HFFc6 (cell line): ENCODE measurements around the gene THSD7A. TPM values are rescaled to one million over a fixed set of nuclear protein-coding genes. Genes with fewer than 3 reads are reported as not detected.

Source experiments
- DNase-seq: peaks from one replicate; pipeline ENCODE4 v3.0.0-alpha.2; 2018
- H3K27ac Mint-ChIP-seq: 2 replicates; pipeline ENCODE4 v1.8.0; 2020; ENCODE audit warnings: mild to moderate bottlenecking, mixed read lengths
- H3K27me3 Mint-ChIP-seq: 2 replicates; pipeline ENCODE4 v1.8.0; 2021; ENCODE audit warnings: mild to moderate bottlenecking, moderate library complexity, mixed read lengths; ENCODE audit not compliant: insufficient read depth
- H3K36me3 Mint-ChIP-seq: 2 replicates; pipeline ENCODE4 v1.8.0; 2021; ENCODE audit warnings: low read depth, mixed read lengths
- H3K4me1 Mint-ChIP-seq: 2 replicates; pipeline ENCODE4 v1.8.0; 2020; ENCODE audit warnings: low read depth, mixed read lengths
- H3K4me3 Mint-ChIP-seq: 2 replicates; pipeline ENCODE4 v1.8.0; 2020; ENCODE audit warnings: mild to moderate bottlenecking, moderate library complexity, mixed read lengths
- H3K9me3 Mint-ChIP-seq: 2 replicates; pipeline ENCODE4 v1.8.0; 2020; ENCODE audit warnings: mild to moderate bottlenecking, mixed read lengths
- total RNA-seq, 6 experiments: library from RNA; stranded (reverse); fragmentation: NEBNext Ultra II Directional; extraction: Animal tissue kit (Norgen Biotek cat#: 25700); gene quantifications; 2 replicates in 1 of 6; 3 replicates in 5 of 6; pipeline ENCODE4 v1.2.3, GENCODE V29; 2021
- TF ChIP-seq, protein P1 (sequence below): fragments of 200-600 bp; sonication (generic); IDR thresholded peaks from 2 replicates; pipeline ENCODE4 v1.5.0; 2021; ENCODE audit warnings: antibody characterized with exemption, mild to moderate bottlenecking

The THSD7A gene
- total RNA-seq, 6 experiments from 2014 or later = not detected

DNA sequence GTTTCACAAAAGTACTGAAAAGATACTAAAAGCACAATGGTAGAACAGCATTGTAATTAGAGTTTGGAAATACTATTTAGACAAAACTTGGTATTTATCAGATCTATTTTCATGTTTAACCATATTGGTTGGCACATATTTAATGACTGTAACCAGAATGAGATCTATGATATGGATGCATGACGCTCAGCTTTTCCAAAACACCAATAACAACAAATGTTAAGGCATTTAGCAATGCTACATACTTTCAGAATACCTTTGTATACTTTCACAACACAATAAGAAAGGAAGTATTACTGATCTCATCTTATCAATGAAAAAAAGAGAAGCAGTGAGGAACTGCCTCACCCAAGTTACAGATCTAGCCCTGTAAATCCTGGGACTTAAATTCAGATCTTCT lies 74.8 kb downstream of the THSD7A start:
- DNase-seq = no peak
- Mint-ChIP-seq H3K4me3 (no peak overlapping the region), H3K27ac (no peak overlapping the region), H3K27me3 (no peaks in the 10 kb centered on the region), H3K4me1 (no peaks in the 10 kb centered on the region), H3K9me3 (peaks cover 26% of the 10 kb centered on the region), H3K36me3 (no peaks in the 10 kb centered on the region)
- TF ChIP-seq, protein P1, sequence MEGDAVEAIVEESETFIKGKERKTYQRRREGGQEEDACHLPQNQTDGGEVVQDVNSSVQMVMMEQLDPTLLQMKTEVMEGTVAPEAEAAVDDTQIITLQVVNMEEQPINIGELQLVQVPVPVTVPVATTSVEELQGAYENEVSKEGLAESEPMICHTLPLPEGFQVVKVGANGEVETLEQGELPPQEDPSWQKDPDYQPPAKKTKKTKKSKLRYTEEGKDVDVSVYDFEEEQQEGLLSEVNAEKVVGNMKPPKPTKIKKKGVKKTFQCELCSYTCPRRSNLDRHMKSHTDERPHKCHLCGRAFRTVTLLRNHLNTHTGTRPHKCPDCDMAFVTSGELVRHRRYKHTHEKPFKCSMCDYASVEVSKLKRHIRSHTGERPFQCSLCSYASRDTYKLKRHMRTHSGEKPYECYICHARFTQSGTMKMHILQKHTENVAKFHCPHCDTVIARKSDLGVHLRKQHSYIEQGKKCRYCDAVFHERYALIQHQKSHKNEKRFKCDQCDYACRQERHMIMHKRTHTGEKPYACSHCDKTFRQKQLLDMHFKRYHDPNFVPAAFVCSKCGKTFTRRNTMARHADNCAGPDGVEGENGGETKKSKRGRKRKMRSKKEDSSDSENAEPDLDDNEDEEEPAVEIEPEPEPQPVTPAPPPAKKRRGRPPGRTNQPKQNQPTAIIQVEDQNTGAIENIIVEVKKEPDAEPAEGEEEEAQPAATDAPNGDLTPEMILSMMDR = no peak

DNA sequence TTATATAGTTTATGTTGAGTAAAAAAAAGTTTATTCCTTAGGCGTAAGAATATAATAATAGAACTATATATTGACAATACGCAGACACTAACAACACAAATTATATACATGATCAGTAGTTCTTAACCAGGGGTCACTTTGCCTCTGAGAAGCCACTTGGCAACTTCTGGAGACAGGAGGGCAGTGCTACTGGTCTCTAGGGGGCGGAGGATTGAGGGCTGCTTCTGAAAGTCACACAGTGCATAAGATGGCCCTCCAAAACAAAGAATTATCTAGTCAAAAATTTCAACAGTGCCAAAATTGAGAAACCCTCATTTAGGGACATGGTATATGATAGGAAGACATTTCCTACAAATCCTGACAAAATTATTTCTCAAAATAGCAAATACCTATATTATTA lies 77.1 kb downstream of the THSD7A start:
- DNase-seq = no peak
- Mint-ChIP-seq H3K9me3 (peaks cover 30% of the 10 kb centered on the region), H3K4me3 (no peak overlapping the region), H3K4me1 (no peaks in the 10 kb centered on the region), H3K27me3 (no peaks in the 10 kb centered on the region), H3K27ac (no peak overlapping the region), H3K36me3 (no peaks in the 10 kb centered on the region)
- TF ChIP-seq, protein P1 = no peak

DNA sequence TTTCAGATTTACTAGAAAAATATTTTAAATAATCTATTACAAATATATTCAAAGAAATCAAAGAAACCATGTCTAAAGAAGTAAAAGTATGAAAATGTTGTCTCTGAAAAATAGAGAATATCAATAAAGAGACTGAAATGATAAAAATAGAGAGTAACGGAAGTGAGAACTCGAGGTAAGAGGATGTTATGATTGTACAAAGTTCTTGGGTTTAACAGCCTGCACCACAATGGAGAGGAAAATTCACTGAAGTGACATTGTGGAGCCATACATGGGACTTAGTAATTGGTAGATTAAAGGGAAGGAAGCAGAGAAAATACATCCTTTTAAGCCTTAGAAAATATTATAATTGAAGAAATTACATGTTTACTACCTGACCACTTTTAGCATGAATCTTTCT lies 77.9 kb downstream of the THSD7A start:
- no peak for DNase-seq

DNA sequence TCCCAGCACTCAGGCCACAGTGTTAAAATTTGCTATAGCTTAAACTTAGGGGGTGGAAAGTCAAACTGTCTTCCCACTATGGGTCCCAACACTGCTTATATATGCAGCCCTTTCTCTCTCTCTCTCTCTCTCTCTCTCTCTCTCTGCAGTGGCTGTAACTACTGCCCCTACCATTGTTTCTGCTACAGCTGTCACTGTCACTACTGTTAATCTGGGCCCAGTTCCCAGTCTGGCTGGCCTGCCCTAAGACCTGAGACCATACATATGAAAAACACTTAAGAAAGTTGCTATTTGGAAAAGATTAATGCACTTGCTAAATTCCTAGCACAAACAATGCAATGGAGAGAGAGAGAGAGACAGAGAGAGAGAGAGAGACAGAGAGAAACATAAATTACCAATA lies 78.6 kb downstream of the THSD7A start:
- Mint-ChIP-seq H3K36me3 (no peaks in the 10 kb centered on the region), H3K4me3 (no peak overlapping the region), H3K9me3 (peaks cover 26% of the 10 kb centered on the region), H3K27ac (no peak overlapping the region), H3K4me1 (no peaks in the 10 kb centered on the region), H3K27me3 (no peaks in the 10 kb centered on the region)
- TF ChIP-seq, protein P1 = no peak
- DNase-seq = no peak

More for the DNA sequence above, 77.9 kb downstream of the THSD7A start:
- Mint-ChIP-seq H3K4me1 (no peaks in the 10 kb centered on the region), H3K36me3 (no peaks in the 10 kb centered on the region), H3K27ac (no peak overlapping the region), H3K4me3 (no peak overlapping the region), H3K27me3 (no peaks in the 10 kb centered on the region), H3K9me3 (peaks cover 26% of the 10 kb centered on the region)
- TF ChIP-seq, protein P1 = no peak

DNA sequence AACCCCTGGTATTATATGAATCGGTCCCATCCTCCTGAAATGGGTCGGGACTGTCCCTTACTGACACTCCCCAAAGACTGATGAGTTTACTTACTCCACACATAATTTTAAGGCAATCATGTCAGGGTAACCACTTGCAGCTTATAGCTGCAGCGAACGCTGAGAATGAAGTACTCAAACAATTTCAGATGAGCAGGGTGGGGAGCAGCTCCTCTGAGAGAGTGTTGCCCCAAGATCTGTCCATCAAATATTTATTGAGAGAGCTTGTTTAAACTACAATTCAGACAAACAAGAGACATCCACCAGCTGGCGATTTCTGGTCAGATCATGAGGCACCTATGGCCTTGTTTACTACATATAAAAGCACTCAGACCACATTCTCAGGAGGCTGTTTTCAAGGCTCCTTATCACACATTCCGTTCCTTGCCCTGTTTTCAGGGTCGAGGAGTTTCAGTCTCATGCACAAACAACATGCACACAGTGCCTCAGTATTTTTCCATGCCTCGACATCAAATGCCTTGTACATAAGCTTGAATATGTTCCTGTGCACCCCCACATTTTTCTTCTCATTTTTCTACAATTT lies 80.1 kb downstream of the THSD7A start:
- Mint-ChIP-seq H3K27me3 (no peaks in the 10 kb centered on the region), H3K4me1 (no peaks in the 10 kb centered on the region), H3K9me3 (peaks cover 35% of the 10 kb centered on the region)

More for the DNA sequence above, 80.1 kb downstream of the THSD7A start:
- TF ChIP-seq, protein P1 = no peak
- DNase-seq = no peak
- Mint-ChIP-seq H3K4me3 (no peak overlapping the region), H3K27ac (no peak overlapping the region), H3K36me3 (no peaks in the 10 kb centered on the region)
